ENCODE results near the gene NOL8.

DNA sequence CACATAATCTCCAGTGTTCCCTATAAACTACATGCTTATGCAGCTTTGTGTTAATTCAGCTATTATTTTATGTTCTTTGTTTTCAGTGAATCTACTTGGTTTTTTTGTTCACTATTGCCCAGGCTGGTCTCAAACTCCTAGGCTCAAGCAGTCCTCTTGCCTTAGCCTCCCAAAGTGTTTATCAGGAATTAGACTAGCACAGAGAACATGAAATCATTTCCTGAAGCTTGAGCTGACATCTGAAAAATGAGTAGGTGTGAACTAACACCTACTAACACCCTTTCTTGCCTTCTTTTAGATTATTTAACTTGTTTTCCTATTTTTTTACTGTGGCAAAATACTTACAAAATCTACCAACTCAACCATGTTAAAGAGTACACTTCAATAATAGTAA, 25.6 kb upstream of the NOL8 start:
- TF ChIP-seq ZNF274 (IDR thresholded peaks at IDR 0.05; ENCODE audit: low read depth, low read length): no peak
- TF ChIP-seq POLR2A (IDR thresholded peaks at IDR 0.05; ENCODE audit: borderline replicate concordance, extremely low read depth, insufficient read depth, insufficient read length): no peak
- TF ChIP-seq EZH2 (IDR thresholded peaks at IDR 0.05): no peak
- no peak for TF ChIP-seq SIN3A (IDR thresholded peaks at IDR 0.05; ENCODE audit: low read depth)
- TF ChIP-seq POLR2AphosphoS5 (IDR thresholded peaks at IDR 0.05; ENCODE audit: low read depth, low read length): no peak
- TF ChIP-seq, protein P1, sequence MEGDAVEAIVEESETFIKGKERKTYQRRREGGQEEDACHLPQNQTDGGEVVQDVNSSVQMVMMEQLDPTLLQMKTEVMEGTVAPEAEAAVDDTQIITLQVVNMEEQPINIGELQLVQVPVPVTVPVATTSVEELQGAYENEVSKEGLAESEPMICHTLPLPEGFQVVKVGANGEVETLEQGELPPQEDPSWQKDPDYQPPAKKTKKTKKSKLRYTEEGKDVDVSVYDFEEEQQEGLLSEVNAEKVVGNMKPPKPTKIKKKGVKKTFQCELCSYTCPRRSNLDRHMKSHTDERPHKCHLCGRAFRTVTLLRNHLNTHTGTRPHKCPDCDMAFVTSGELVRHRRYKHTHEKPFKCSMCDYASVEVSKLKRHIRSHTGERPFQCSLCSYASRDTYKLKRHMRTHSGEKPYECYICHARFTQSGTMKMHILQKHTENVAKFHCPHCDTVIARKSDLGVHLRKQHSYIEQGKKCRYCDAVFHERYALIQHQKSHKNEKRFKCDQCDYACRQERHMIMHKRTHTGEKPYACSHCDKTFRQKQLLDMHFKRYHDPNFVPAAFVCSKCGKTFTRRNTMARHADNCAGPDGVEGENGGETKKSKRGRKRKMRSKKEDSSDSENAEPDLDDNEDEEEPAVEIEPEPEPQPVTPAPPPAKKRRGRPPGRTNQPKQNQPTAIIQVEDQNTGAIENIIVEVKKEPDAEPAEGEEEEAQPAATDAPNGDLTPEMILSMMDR (IDR thresholded peaks at IDR 0.05 in 2 of 3, conservative IDR thresholded peaks at IDR 0.05 in 1 of 3; ENCODE audit: borderline replicate concordance in 1 of 3, insufficient read depth in 1 of 3, low read depth in 2 of 3, low read length in 2 of 3): no peak
- TF ChIP-seq CEBPB (IDR thresholded peaks at IDR 0.05; ENCODE audit: low read depth): no peak
- TF ChIP-seq ZFX (IDR thresholded peaks at IDR 0.05): no peak
- TF ChIP-seq RAD21 (IDR thresholded peaks at IDR 0.05; ENCODE audit: low read depth): no peak
- no peak for TF ChIP-seq EZH2phosphoT487 (IDR thresholded peaks at IDR 0.05; ENCODE audit: borderline replicate concordance)
- TF ChIP-seq, protein P2, sequence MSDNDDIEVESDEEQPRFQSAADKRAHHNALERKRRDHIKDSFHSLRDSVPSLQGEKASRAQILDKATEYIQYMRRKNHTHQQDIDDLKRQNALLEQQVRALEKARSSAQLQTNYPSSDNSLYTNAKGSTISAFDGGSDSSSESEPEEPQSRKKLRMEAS (IDR thresholded peaks at IDR 0.05): no peak
- TF ChIP-seq SRF (IDR thresholded peaks at IDR 0.05; ENCODE audit: low read depth): no peak
- TF ChIP-seq, protein P3, sequence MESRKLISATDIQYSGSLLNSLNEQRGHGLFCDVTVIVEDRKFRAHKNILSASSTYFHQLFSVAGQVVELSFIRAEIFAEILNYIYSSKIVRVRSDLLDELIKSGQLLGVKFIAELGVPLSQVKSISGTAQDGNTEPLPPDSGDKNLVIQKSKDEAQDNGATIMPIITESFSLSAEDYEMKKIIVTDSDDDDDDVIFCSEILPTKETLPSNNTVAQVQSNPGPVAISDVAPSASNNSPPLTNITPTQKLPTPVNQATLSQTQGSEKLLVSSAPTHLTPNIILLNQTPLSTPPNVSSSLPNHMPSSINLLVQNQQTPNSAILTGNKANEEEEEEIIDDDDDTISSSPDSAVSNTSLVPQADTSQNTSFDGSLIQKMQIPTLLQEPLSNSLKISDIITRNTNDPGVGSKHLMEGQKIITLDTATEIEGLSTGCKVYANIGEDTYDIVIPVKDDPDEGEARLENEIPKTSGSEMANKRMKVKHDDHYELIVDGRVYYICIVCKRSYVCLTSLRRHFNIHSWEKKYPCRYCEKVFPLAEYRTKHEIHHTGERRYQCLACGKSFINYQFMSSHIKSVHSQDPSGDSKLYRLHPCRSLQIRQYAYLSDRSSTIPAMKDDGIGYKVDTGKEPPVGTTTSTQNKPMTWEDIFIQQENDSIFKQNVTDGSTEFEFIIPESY (IDR thresholded peaks at IDR 0.05; ENCODE audit: extremely low read depth, insufficient replicate concordance, low read length): no peak
- TF ChIP-seq, protein P4, sequence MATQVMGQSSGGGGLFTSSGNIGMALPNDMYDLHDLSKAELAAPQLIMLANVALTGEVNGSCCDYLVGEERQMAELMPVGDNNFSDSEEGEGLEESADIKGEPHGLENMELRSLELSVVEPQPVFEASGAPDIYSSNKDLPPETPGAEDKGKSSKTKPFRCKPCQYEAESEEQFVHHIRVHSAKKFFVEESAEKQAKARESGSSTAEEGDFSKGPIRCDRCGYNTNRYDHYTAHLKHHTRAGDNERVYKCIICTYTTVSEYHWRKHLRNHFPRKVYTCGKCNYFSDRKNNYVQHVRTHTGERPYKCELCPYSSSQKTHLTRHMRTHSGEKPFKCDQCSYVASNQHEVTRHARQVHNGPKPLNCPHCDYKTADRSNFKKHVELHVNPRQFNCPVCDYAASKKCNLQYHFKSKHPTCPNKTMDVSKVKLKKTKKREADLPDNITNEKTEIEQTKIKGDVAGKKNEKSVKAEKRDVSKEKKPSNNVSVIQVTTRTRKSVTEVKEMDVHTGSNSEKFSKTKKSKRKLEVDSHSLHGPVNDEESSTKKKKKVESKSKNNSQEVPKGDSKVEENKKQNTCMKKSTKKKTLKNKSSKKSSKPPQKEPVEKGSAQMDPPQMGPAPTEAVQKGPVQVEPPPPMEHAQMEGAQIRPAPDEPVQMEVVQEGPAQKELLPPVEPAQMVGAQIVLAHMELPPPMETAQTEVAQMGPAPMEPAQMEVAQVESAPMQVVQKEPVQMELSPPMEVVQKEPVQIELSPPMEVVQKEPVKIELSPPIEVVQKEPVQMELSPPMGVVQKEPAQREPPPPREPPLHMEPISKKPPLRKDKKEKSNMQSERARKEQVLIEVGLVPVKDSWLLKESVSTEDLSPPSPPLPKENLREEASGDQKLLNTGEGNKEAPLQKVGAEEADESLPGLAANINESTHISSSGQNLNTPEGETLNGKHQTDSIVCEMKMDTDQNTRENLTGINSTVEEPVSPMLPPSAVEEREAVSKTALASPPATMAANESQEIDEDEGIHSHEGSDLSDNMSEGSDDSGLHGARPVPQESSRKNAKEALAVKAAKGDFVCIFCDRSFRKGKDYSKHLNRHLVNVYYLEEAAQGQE (IDR thresholded peaks at IDR 0.05; ENCODE audit: low read depth): no peak

Measured in HCT116 (cell line).